H9 (cell line): Measurements from ENCODE around the gene RBSN. TPM values are rescaled to one million over a fixed set of nuclear protein-coding genes. Genes with fewer than 3 reads are reported as not detected.

ENCODE experiments used
- DNase-seq: peaks from one replicate; pipeline ENCODE4 v3.0.0-alpha.2; 2017
- H2AFZ ChIP-seq: one replicate; pipeline ENCODE4 v1.6.1; 2013; ENCODE audit warnings: mild to moderate bottlenecking, low read length, control low read depth, moderate library complexity
- H2AK5ac ChIP-seq: 2 replicates; pipeline ENCODE4 v1.6.1; 2013; ENCODE audit warnings: low read length, control low read depth, mixed read lengths; ENCODE audit not compliant: insufficient read length
- H2BK120ac ChIP-seq: one replicate; pipeline ENCODE4 v1.6.1; 2013; ENCODE audit warnings: low read depth, mild to moderate bottlenecking, low read length, control low read depth, inconsistent platforms; ENCODE audit not compliant: poor library complexity, severe bottlenecking
- H2BK12ac ChIP-seq: 2 replicates; pipeline ENCODE4 v1.6.1; 2013; ENCODE audit warnings: low read length, control low read depth, mixed read lengths, low read depth; ENCODE audit not compliant: insufficient read length
- H2BK15ac ChIP-seq: 2 replicates; pipeline ENCODE4 v1.6.1; 2013; ENCODE audit warnings: low read depth, low read length, control low read depth
- H2BK20ac ChIP-seq: one replicate; pipeline ENCODE4 v1.6.1; 2013; ENCODE audit warnings: low read depth, mild to moderate bottlenecking, low read length, control low read depth, inconsistent platforms; ENCODE audit not compliant: poor library complexity, severe bottlenecking
- H2BK5ac ChIP-seq: 2 replicates; pipeline ENCODE4 v1.6.1; 2013; ENCODE audit warnings: low read length, control low read depth, mixed read lengths; ENCODE audit not compliant: insufficient read length
- H3K14ac ChIP-seq: 2 replicates; pipeline ENCODE4 v1.6.1; 2013; ENCODE audit warnings: low read length, control low read depth; ENCODE audit not compliant: insufficient read depth
- H3K18ac ChIP-seq: 2 replicates; pipeline ENCODE4 v1.6.1; 2013; ENCODE audit warnings: low read depth, mild to moderate bottlenecking, mixed read lengths, low read length, control low read depth; ENCODE audit not compliant: insufficient read length
- H3K23ac ChIP-seq: 2 replicates; pipeline ENCODE4 v1.6.1; 2013; ENCODE audit warnings: low read length, control low read depth, mixed read lengths, low read depth; ENCODE audit not compliant: insufficient read length
- H3K23me2 ChIP-seq: 2 replicates; pipeline ENCODE4 v1.6.1; 2013; ENCODE audit warnings: low read depth, mild to moderate bottlenecking, mixed read lengths, low read length, control low read depth; ENCODE audit not compliant: insufficient read length, poor library complexity, severe bottlenecking
- H3K27ac ChIP-seq: 2 replicates; pipeline ENCODE4 v1.5.1; 2013; ENCODE audit warnings: low read length, control low read depth, mixed read lengths, low read depth; ENCODE audit not compliant: insufficient read length
- H3K27me3 ChIP-seq: 2 replicates; pipeline ENCODE4 v1.6.1; 2013; ENCODE audit warnings: low read length, control low read depth, inconsistent platforms; ENCODE audit not compliant: insufficient read depth
- H3K4ac ChIP-seq: 2 replicates; pipeline ENCODE4 v1.6.1; 2013; ENCODE audit warnings: low read depth, mild to moderate bottlenecking, control low read depth, inconsistent platforms, low read length, moderate library complexity
- H3K4me1 ChIP-seq: 2 replicates; pipeline ENCODE4 v1.6.1; 2013; ENCODE audit warnings: low read length, control low read depth, inconsistent platforms; ENCODE audit not compliant: insufficient read depth
- H3K4me2 ChIP-seq: 2 replicates; pipeline ENCODE4 v1.6.1; 2013; ENCODE audit warnings: low read length, control low read depth, mixed read lengths; ENCODE audit not compliant: insufficient read length, insufficient read depth
- H3K56ac ChIP-seq: 2 replicates; pipeline ENCODE4 v1.6.1; 2013; ENCODE audit warnings: low read depth, mild to moderate bottlenecking, mixed read lengths, low read length, control low read depth; ENCODE audit not compliant: insufficient read length
- H3K79me1 ChIP-seq: 2 replicates; pipeline ENCODE4 v1.6.1; 2013; ENCODE audit warnings: low read depth, mild to moderate bottlenecking, moderate library complexity, low read length, control low read depth, inconsistent platforms; ENCODE audit not compliant: insufficient read depth, poor library complexity, severe bottlenecking
- H3K79me2 ChIP-seq: 2 replicates; pipeline ENCODE4 v1.6.1; 2013; ENCODE audit warnings: low read length, control low read depth, inconsistent platforms; ENCODE audit not compliant: insufficient read depth
- H3K9ac ChIP-seq: 2 replicates; pipeline ENCODE4 v1.6.1; 2013; ENCODE audit warnings: low read length, control low read depth, mixed read lengths; ENCODE audit not compliant: insufficient read length; ENCODE audit errors: extremely low read depth
- H3K9me3 ChIP-seq: one replicate; pipeline ENCODE4 v1.6.1; 2013; ENCODE audit warnings: low read depth, low read length, inconsistent platforms; ENCODE audit not compliant: control insufficient read depth
- H3T11ph ChIP-seq: one replicate; pipeline ENCODE4 v1.6.1; 2013; ENCODE audit warnings: mild to moderate bottlenecking, low read length, control low read depth, inconsistent platforms
- H4K20me1 ChIP-seq: one replicate; pipeline ENCODE4 v1.6.1; 2013; ENCODE audit not compliant: control insufficient read depth, insufficient read length, insufficient read depth
- H4K5ac ChIP-seq: 2 replicates; pipeline ENCODE4 v1.6.1; 2013; ENCODE audit warnings: low read depth, mild to moderate bottlenecking, mixed read lengths, low read length, control low read depth; ENCODE audit not compliant: insufficient read length
- H4K8ac ChIP-seq: replicated peaks from 2 replicates; pipeline ENCODE4 v1.6.1; 2013; ENCODE audit warnings: low read length, control low read depth, mixed read lengths, low read depth; ENCODE audit not compliant: insufficient read length
- H4K91ac ChIP-seq: 2 replicates; pipeline ENCODE4 v1.6.1; 2013; ENCODE audit warnings: low read depth, mild to moderate bottlenecking, moderate library complexity, mixed read lengths, low read length, control low read depth; ENCODE audit not compliant: insufficient read length
- H3K27ac Mint-ChIP-seq, 3 experiments: 2 replicates in 2 of 3; 3 replicates in 1 of 3; pipeline ENCODE4 v1.8.0; 2020 to 2021; ENCODE audit warnings: mixed read lengths in 3 of 3, mild to moderate bottlenecking in 1 of 3, moderate library complexity in 1 of 3
- H3K27me3 Mint-ChIP-seq: 2 replicates; pipeline ENCODE4 v1.8.0; 2021; ENCODE audit warnings: low read depth, mild to moderate bottlenecking, moderate library complexity, mixed read lengths
- H3K36me3 Mint-ChIP-seq, 3 experiments: 2 replicates in 2 of 3; 3 replicates in 1 of 3; pipeline ENCODE4 v1.8.0; 2020 to 2021; ENCODE audit warnings: low read depth in 3 of 3, mixed read lengths in 3 of 3; ENCODE audit not compliant: insufficient read depth in 1 of 3
- H3K4me1 Mint-ChIP-seq, 2 experiments: 2 replicates each; pipeline ENCODE4 v1.8.0; 2020; ENCODE audit warnings: mixed read lengths in 2 of 2
- H3K4me3 Mint-ChIP-seq, 2 experiments: 2 replicates in 1 of 2; 3 replicates in 1 of 2; pipeline ENCODE4 v1.8.0; 2020 to 2021; ENCODE audit warnings: mild to moderate bottlenecking in 2 of 2, mixed read lengths in 2 of 2, moderate library complexity in 1 of 2
- H3K9me3 Mint-ChIP-seq, 2 experiments: 2 replicates in 1 of 2; 3 replicates in 1 of 2; pipeline ENCODE4 v1.8.0; 2020; ENCODE audit warnings: mild to moderate bottlenecking in 2 of 2, mixed read lengths in 2 of 2, moderate library complexity in 1 of 2
- CTCF ChIP-seq: fragments of 200-600 bp; sonication (generic); conservative IDR thresholded peaks from 3 replicates; pipeline ENCODE4 v1.8.0; 2021; ENCODE audit warnings: antibody characterized with exemption, mild to moderate bottlenecking
- WGBS: extraction: QIAGEN DNeasy Blood & Tissue Kit; methylation state at CpG from one replicate; pipeline ENCODE4 v1.1.7; 2013; ENCODE audit warnings: missing lambda C conversion rate, low lambda C conversion rate, mixed read lengths; ENCODE audit not compliant: insufficient read length; ENCODE audit errors: extremely low coverage; 5-methylcytosine and 5-hydroxymethylcytosine counted together
- total RNA-seq: library from RNA; stranded (reverse); gene quantifications from 2 replicates; pipeline ENCODE4 v1.2.1, GENCODE V29; 2021

RBSN gene
- total RNA-seq, 1 experiment from 2014 or later = 16.0 TPM

- TF ChIP-seq CTCF = no peak
Observed at GRCh38 chr3:15120986-15121385, 22.0 kb upstream of the RBSN start.

More at GRCh38 chr3:15120986-15121385, 22.0 kb upstream of the RBSN start:
- Histone ChIP-seq H2AK5ac (no peak overlapping the region), H4K91ac (no peak overlapping the region), H3K27me3 (no peaks in the 10 kb centered on the region), H3K4me2 (no peak overlapping the region), H4K5ac (no peak overlapping the region), H2BK5ac (no peak overlapping the region), H3K79me1 (no peaks in the 10 kb centered on the region), H3K27ac (no peak overlapping the region), H2BK12ac (no peak overlapping the region), H3K9ac (no peak overlapping the region), H2AFZ (no peak overlapping the region), H3T11ph (no peak overlapping the region), H3K9me3 (peaks cover 2% of the 10 kb centered on the region), H3K4ac (no peak overlapping the region), H3K14ac (no peak overlapping the region), H2BK120ac (no peak overlapping the region), H4K20me1 (no peaks in the 10 kb centered on the region), H3K23me2 (no peaks in the 10 kb centered on the region), H4K8ac (no peak overlapping the region), H3K18ac (no peak overlapping the region), H3K56ac (no peak overlapping the region), H3K4me1 (no peaks in the 10 kb centered on the region), H2BK15ac (no peak overlapping the region), H2BK20ac (no peak overlapping the region), H3K23ac (no peak overlapping the region), H3K79me2 (no peaks in the 10 kb centered on the region)
- Mint-ChIP-seq H3K9me3 (no peaks in the 10 kb centered on the region; a peak in 1 of 5 replicates), H3K27me3 (peaks cover 34% of the 10 kb centered on the region), H3K4me3 (no peak overlapping the region), H3K4me1 (peaks cover 0 to 3% of the 10 kb centered on the region in 2 experiments; a peak in 1 of 4 replicates), H3K27ac (no peak overlapping the region), H3K36me3 (no peaks in the 10 kb centered on the region)
- WGBS = no CpG with 5 or more reads among the region's 2 CpGs
- no peak for DNase-seq
